Right lobe of liver (tissue), 6 donors: ENCODE data around the gene BIN1. TPM values are rescaled to one million over a fixed set of nuclear protein-coding genes. Genes with fewer than 3 reads are reported as not detected.

Experiments
- ATAC-seq, 4 donors: fragments of 200-7000 bp; cut with Tn5 transposase; one replicate each; pipeline ENCODE4 v1.9.1; 2020; ENCODE audit warnings: mild to moderate bottlenecking in 4 of 4, moderate library complexity in 4 of 4
- DNase-seq, 3 donors: peaks; one replicate each; pipeline ENCODE4 v3.0.0-alpha.2; 2020
- H3K27ac ChIP-seq, 3 donors: fragments of 200-600 bp; one replicate each; pipeline ENCODE4 v1.8.0; 2022
- H3K27me3 ChIP-seq, 2 donors: fragments of 200-600 bp; one replicate each; pipeline ENCODE4 v1.8.0; 2022
- H3K36me3 ChIP-seq, 4 donors: fragments of 200-600 bp; sonication (generic) in 1 of 4; one replicate each; pipeline versions ENCODE4 v1.5.1 to v1.8.0; 2017 to 2022; ENCODE audit warnings: control low read depth in 1 of 4
- H3K4me1 ChIP-seq, 4 donors: fragments of 200-600 bp; sonication (generic) in 1 of 4; one replicate each; pipeline versions ENCODE4 v1.5.1 to v1.8.0; 2017 to 2022; ENCODE audit warnings: control low read depth in 1 of 4
- H3K4me3 ChIP-seq, 3 donors: fragments of 200-600 bp; one replicate each; pipeline ENCODE4 v1.8.0; 2022
- H3K9me3 ChIP-seq, 4 donors: fragments of 200-600 bp; sonication (generic) in 1 of 4; one replicate each; pipeline versions ENCODE4 v1.5.1 to v1.8.0; 2017 to 2022; ENCODE audit warnings: control low read depth in 1 of 4
- CTCF ChIP-seq, 4 donors: fragments of 200-600 bp in 3 of 4; fragments of 450-650 bp in 1 of 4; IDR thresholded peaks; one replicate each; pipeline versions ENCODE4 v1.5.1 to v1.8.0; 2016 to 2022; ENCODE audit warnings: antibody characterized with exemption in 4 of 4, mild to moderate bottlenecking in 2 of 4
- POLR2A ChIP-seq: fragments of 450-650 bp; IDR thresholded peaks from one replicate; pipeline ENCODE4 v1.6.1; 2017; ENCODE audit warnings: antibody characterized with exemption, mild to moderate bottlenecking
- WGBS: methylation state at CpG from one replicate; pipeline ENCODE4 v1.1.6; 2018; ENCODE audit warnings: low coverage, low lambda C conversion rate; ENCODE audit not compliant: insufficient coverage; ENCODE audit errors: missing lambda C conversion rate; 5-methylcytosine and 5-hydroxymethylcytosine counted together
- intact Hi-C, 2 donors: fragments of 100-400 bp; cut with DNase I; formaldehyde crosslinking; loops; one replicate each; pipeline versions ENCODE4 v1.11.2 to v1.14.1; 2022
- total RNA-seq, 6 experiments: library from RNA; depleted of rRNA in 2 of 6; stranded (reverse); fragments of >200 nt in 2 of 6; fragmentation: NEBNext Ultra II Directional in 3 of 6; extraction: Animal tissue kit (Norgen Biotek cat#: 25700) in 3 of 6; gene quantifications; one replicate each; pipeline versions ENCODE4 v1.1.0 to v1.2.4, GENCODE V29; 2016 to 2023
- donor health status: DM: no; HTN: yes; CAD: no.
- donor health status: DM: no; HTN: no; CAD: no.
- donor health status: DM: no; HTN: no; CAD: no.
- donor health status: DM: no; HTN: yes; CAD: no.
- donor health status: DM: no; HTN: yes; CAD: no.

BIN1 gene
- total RNA-seq, 6 experiments from 2014 or later, result 20.4 to 30.8 (median 26.3) TPM

- H3K4me1 ChIP-seq, result no peaks in the 10 kb centered on the region
- no peak overlapping the region for H3K4me3 ChIP-seq
- intact Hi-C loops, result no loop called here
- DNase-seq (no peak), ATAC-seq (no peak)
- no peaks in the 10 kb centered on the region for H3K36me3 ChIP-seq
- no peak overlapping the region for H3K27ac ChIP-seq
- WGBS, result 75% methylated on average over 4 of the region's 5 CpGs
- TF ChIP-seq CTCF (IDR thresholded peaks at IDR 0.05) (no peak), POLR2A (no peak)
- no peaks in the 10 kb centered on the region for H3K9me3 ChIP-seq
- no peaks in the 10 kb centered on the region for H3K27me3 ChIP-seq
These were observed 89.4 kb downstream of the BIN1 start for GRCh38 chr2:127017548-127017947.

GRCh38 chr2:127016329-127016728 lies 90.6 kb downstream of the BIN1 start:
- H3K36me3 ChIP-seq, result no peaks in the 10 kb centered on the region
- DNase-seq (no peak), ATAC-seq (peak in 1 of 4 donors; percentile 32)
- H3K9me3 ChIP-seq, result no peaks in the 10 kb centered on the region
- no peak for TF ChIP-seq POLR2A
- no peak for TF ChIP-seq CTCF (IDR thresholded peaks at IDR 0.05)
- intact Hi-C loops, result no loop called here
- no peak overlapping the region for H3K27ac ChIP-seq
- no peak overlapping the region for H3K4me3 ChIP-seq
- WGBS, result 100% methylated on average over 2 of the region's 24 CpGs
- H3K27me3 ChIP-seq, result no peaks in the 10 kb centered on the region
- no peaks in the 10 kb centered on the region for H3K4me1 ChIP-seq

GRCh38 chr2:127015106-127015910 lies 91.6 kb downstream of the BIN1 start:
- Histone ChIP-seq H3K27ac (no peak overlapping the region), H3K27me3 (no peaks in the 10 kb centered on the region), H3K36me3 (no peaks in the 10 kb centered on the region), H3K4me3 (no peak overlapping the region), H3K9me3 (no peaks in the 10 kb centered on the region), H3K4me1 (no peaks in the 10 kb centered on the region)
- intact Hi-C loops, result no loop called here
- TF ChIP-seq POLR2A (no peak), CTCF (IDR thresholded peaks at IDR 0.05) (no peak)
- WGBS, result 96% methylated on average over 4 of the region's 8 CpGs
- DNase-seq, result no peak
- ATAC-seq, result no peak

- H3K27ac ChIP-seq, result no peak overlapping the region
- H3K9me3 ChIP-seq, result no peaks in the 10 kb centered on the region
- TF ChIP-seq CTCF (IDR thresholded peaks at IDR 0.05) (no peak), POLR2A (no peak)
- no peaks in the 10 kb centered on the region for H3K4me1 ChIP-seq
- intact Hi-C loops, result no loop called here
- DNase-seq (no peak), ATAC-seq (no peak)
- no peak overlapping the region for H3K4me3 ChIP-seq
- 38% methylated on average over 4 of the region's 4 CpGs for WGBS
- no peaks in the 10 kb centered on the region for H3K36me3 ChIP-seq
- no peaks in the 10 kb centered on the region for H3K27me3 ChIP-seq
These were observed 92.3 kb downstream of the BIN1 start for GRCh38 chr2:127014630-127015029.
